ENCODE results near the gene GRIN3A.

DNA sequence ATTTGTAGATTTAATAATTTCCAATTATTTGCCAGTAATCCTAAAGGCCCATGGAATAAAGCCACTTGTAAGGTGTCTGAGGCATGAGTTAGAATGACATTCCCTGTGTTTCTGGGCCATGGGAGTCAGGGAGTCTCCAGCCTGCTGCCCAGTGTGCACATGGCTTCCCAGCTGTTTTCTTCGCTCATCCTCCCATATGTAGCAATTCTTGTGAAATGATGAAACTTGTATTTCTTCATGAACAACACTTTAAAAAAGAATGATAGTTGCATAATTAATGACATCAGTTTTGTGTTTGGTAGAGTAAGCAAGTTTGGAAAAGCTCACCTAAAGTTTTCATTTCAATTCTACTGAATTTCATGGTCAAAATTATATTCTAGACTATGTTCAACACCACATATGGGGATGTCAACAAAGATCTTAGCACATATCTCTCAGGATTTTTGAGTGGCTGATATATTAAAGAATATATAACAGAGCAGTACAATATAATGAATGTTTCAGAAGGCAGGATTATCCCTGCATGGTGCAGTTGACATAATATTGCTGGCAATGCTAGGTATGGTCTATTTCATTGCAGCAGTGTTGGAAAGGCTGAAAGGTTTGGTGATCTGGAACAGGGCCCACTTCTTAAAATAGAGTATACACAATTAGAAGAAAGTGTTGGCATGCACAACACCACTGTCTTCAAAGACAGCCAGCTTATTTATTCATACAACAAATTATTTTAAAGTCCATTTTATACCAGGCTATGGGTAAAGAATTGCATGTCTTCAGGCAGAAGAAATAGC, 44.7 kb downstream of the GRIN3A start:
- TF ChIP-seq, protein P1, sequence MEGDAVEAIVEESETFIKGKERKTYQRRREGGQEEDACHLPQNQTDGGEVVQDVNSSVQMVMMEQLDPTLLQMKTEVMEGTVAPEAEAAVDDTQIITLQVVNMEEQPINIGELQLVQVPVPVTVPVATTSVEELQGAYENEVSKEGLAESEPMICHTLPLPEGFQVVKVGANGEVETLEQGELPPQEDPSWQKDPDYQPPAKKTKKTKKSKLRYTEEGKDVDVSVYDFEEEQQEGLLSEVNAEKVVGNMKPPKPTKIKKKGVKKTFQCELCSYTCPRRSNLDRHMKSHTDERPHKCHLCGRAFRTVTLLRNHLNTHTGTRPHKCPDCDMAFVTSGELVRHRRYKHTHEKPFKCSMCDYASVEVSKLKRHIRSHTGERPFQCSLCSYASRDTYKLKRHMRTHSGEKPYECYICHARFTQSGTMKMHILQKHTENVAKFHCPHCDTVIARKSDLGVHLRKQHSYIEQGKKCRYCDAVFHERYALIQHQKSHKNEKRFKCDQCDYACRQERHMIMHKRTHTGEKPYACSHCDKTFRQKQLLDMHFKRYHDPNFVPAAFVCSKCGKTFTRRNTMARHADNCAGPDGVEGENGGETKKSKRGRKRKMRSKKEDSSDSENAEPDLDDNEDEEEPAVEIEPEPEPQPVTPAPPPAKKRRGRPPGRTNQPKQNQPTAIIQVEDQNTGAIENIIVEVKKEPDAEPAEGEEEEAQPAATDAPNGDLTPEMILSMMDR (IDR thresholded peaks at IDR 0.05) = no peak
- no peak for TF ChIP-seq POLR2A (IDR thresholded peaks at IDR 0.05)

Measured in heart left ventricle (tissue), 13 donors.